ENCODE measurements around the gene HSD17B3. TPM values are rescaled to one million over a fixed set of nuclear protein-coding genes. Genes with fewer than 3 reads are reported as not detected.

Gene HSD17B3
- polyA plus RNA-seq, 1 donor from 2014 or later = not detected

- Histone ChIP-seq H4K20me1 (ENCODE audit: insufficient read depth) (no peaks in the 10 kb centered on the region), H3K36me3 (ENCODE audit: insufficient read depth, low read length) (no peaks in the 10 kb centered on the region), H3K27ac (ENCODE audit: low read length) (no peak overlapping the region), H2AFZ (ENCODE audit: low read depth, low read length) (no peak overlapping the region), H3K27me3 (ENCODE audit: insufficient read depth, low read depth, low read length) (no peaks in the 10 kb centered on the region), H3K9me2 (ENCODE audit: insufficient read depth, low read length) (no peaks in the 10 kb centered on the region), H3K79me2 (replicated peaks; ENCODE audit: insufficient read depth, low read length) (no peaks in the 10 kb centered on the region), H3K4me2 (ENCODE audit: low read length) (no peak overlapping the region), H3K4me3 (ENCODE audit: low read length) (no peak overlapping the region), H3F3A (ENCODE audit: insufficient read depth, low read length, poor library complexity, severe bottlenecking) (no peaks in the 10 kb centered on the region), H3K9ac (ENCODE audit: low read length) (no peak overlapping the region), H3K9me3 (ENCODE audit: low read length) (no peaks in the 10 kb centered on the region)
- TF ChIP-seq POLR2AphosphoS5 (IDR thresholded peaks at IDR 0.05) (no peak), CTCF (IDR thresholded peaks at IDR 0.05; ENCODE audit: poor library complexity, severe bottlenecking) (no peak)
Measured at GRCh38 chr9:96251451-96251850, 50.5 kb downstream of the HSD17B3 start.

GRCh38 chr9:96249746-96250145 lies 52.2 kb downstream of the HSD17B3 start:
- Histone ChIP-seq H3K4me3 (ENCODE audit: low read length) (no peak overlapping the region), H3K4me2 (ENCODE audit: low read length) (no peak overlapping the region), H4K20me1 (ENCODE audit: insufficient read depth) (no peaks in the 10 kb centered on the region), H3K9me3 (ENCODE audit: low read length) (no peaks in the 10 kb centered on the region), H2AFZ (ENCODE audit: low read depth, low read length) (no peak overlapping the region), H3K9ac (ENCODE audit: low read length) (no peak overlapping the region), H3K27me3 (ENCODE audit: insufficient read depth, low read depth, low read length) (no peaks in the 10 kb centered on the region), H3K27ac (ENCODE audit: low read length) (no peak overlapping the region), H3F3A (ENCODE audit: insufficient read depth, low read length, poor library complexity, severe bottlenecking) (no peaks in the 10 kb centered on the region), H3K79me2 (replicated peaks; ENCODE audit: insufficient read depth, low read length) (no peaks in the 10 kb centered on the region), H3K9me2 (ENCODE audit: insufficient read depth, low read length) (no peaks in the 10 kb centered on the region), H3K36me3 (ENCODE audit: insufficient read depth, low read length) (no peaks in the 10 kb centered on the region)
- TF ChIP-seq TAF1 (IDR thresholded peaks at IDR 0.05; ENCODE audit: low read depth) = no peak
- no peak for TF ChIP-seq EP300 (conservative IDR thresholded peaks at IDR 0.05; ENCODE audit: poor library complexity, severe bottlenecking)
- TF ChIP-seq POLR2AphosphoS5 (IDR thresholded peaks at IDR 0.05) = no peak
- TF ChIP-seq MXI1 (conservative IDR thresholded peaks at IDR 0.05; ENCODE audit: poor library complexity, severe bottlenecking) = no peak
- TF ChIP-seq REST (IDR thresholded peaks at IDR 0.05; ENCODE audit: borderline replicate concordance) = no peak
- TF ChIP-seq RAD21 (conservative IDR thresholded peaks at IDR 0.05) = no peak
- no peak for TF ChIP-seq SMC3 (conservative IDR thresholded peaks at IDR 0.05; ENCODE audit: poor library complexity)
- no peak for TF ChIP-seq CTCF (IDR thresholded peaks at IDR 0.05; ENCODE audit: poor library complexity, severe bottlenecking)
- TF ChIP-seq EZH2 (IDR thresholded peaks at IDR 0.05; ENCODE audit: borderline replicate concordance, insufficient read depth, low read length, poor library complexity, severe bottlenecking) = no peak
